HepG2 (cell line): ENCODE data around the gene TMEM121. TPM values are rescaled to one million over a fixed set of nuclear protein-coding genes. Genes with fewer than 3 reads are reported as not detected.

Source experiments
- ATAC-seq: fragments of 200-7000 bp; cut with Tn5 transposase; 3 replicates; pipeline ENCODE4 v1.9.1; 2020; ENCODE audit warnings: mild to moderate bottlenecking, moderate library complexity
- BruUV-seq: library from RNA; stranded (reverse); fragments of 400-500 nt; replicated peaks from 2 replicates; lab custom pipeline; 2021; lab: Mats Ljungman, UMichigan
- CTCF ChIA-PET: fragments of 300-600 bp; formaldehyde crosslinking; extraction: SDS; loops from one replicate; lab custom pipeline; 2021; ENCODE audit warnings: low total read pairs, inconsistent platforms, low intra/inter-chr PET ratio; lab: Yijun Ruan, JAX
- POLR2A ChIA-PET: fragments of 350-600 bp; sonication (Branson Sonifier 250); formaldehyde crosslinking; loops from one replicate; lab custom pipeline; 2020; ENCODE audit warnings: antibody characterized with exemption, inconsistent platforms; lab: Yijun Ruan, JAX
- DNase-seq: peaks from one replicate; pipeline ENCODE4 v3.0.0-alpha.2; 2015; ENCODE audit warnings: low spot score
- FAIRE-seq: peaks from 3 replicates; lab custom pipeline; 2011; peaks lifted over from hg19 to GRCh38; lab: Jason Lieb, UNC
- H2AFZ ChIP-seq: one replicate; pipeline ENCODE4 v1.6.1; 2011; ENCODE audit warnings: low read length, inconsistent platforms
- H3K27ac ChIP-seq: fragments of 300-600 bp; 3 replicates; pipeline ENCODE4 v1.8.0; 2011; ENCODE audit warnings: mixed run types, mild to moderate bottlenecking, mixed read lengths, low read length, inconsistent platforms; ENCODE audit not compliant: insufficient read depth; ENCODE audit errors: extremely low read length
- H3K27me3 ChIP-seq, 2 experiments: fragments of 200-600 bp in 1 of 2; 2 replicates in 1 of 2; 3 replicates in 1 of 2; pipeline versions ENCODE4 v1.6.0 to v1.8.0; 2011; ENCODE audit warnings: low read length in 2 of 2, mild to moderate bottlenecking in 2 of 2, moderate library complexity in 2 of 2, inconsistent platforms in 1 of 2; ENCODE audit not compliant: insufficient read depth in 2 of 2, control insufficient read depth in 1 of 2
- H3K36me3 ChIP-seq, 2 experiments: fragments of 200-600 bp in 1 of 2; replicated peaks in 1 of 2; 2 replicates in 1 of 2; 3 replicates in 1 of 2; pipeline versions ENCODE4 v1.5.1 to v1.8.0; 2011; ENCODE audit warnings: low read length in 2 of 2, inconsistent platforms in 1 of 2; ENCODE audit not compliant: insufficient read depth in 2 of 2, control insufficient read depth in 1 of 2
- H3K4me1 ChIP-seq: 2 replicates; pipeline ENCODE4 v1.5.1; 2012; ENCODE audit warnings: low read length, inconsistent platforms; ENCODE audit not compliant: insufficient read depth
- H3K4me2 ChIP-seq: 2 replicates; pipeline ENCODE4 v1.6.0; 2011; ENCODE audit warnings: low read depth, low read length, inconsistent platforms
- H3K4me3 ChIP-seq, 3 experiments: fragments of 200-600 bp in 1 of 3; sonication (generic), shearing (Covaris generic) in 1 of 3; replicated peaks in 1 of 3; 2 replicates each; pipeline ENCODE4 v1.5.1; 2011 to 2016; ENCODE audit warnings: low read length in 3 of 3, inconsistent platforms in 2 of 3, low read depth in 2 of 3, mild to moderate bottlenecking in 2 of 3, control low read depth in 1 of 3, mixed read lengths in 1 of 3; ENCODE audit not compliant: insufficient read depth in 1 of 3
- H3K79me2 ChIP-seq: one replicate; pipeline ENCODE4 v1.6.1; 2011; ENCODE audit warnings: low read length, inconsistent platforms; ENCODE audit not compliant: insufficient read depth
- H3K9ac ChIP-seq: 2 replicates; pipeline ENCODE4 v1.6.0; 2011; ENCODE audit warnings: mild to moderate bottlenecking, low read depth, low read length, inconsistent platforms; ENCODE audit not compliant: insufficient read depth
- H3K9me3 ChIP-seq: 2 replicates; pipeline ENCODE4 v1.5.1; 2012; ENCODE audit warnings: mild to moderate bottlenecking, low read length
- H4K20me1 ChIP-seq: 2 replicates; pipeline ENCODE4 v1.6.0; 2011; ENCODE audit warnings: inconsistent platforms, mild to moderate bottlenecking, low read length, moderate library complexity; ENCODE audit not compliant: insufficient read depth
- KDM2A ChIP-seq: sonication (generic); formaldehyde crosslinking; IDR thresholded peaks from 2 replicates; pipeline ENCODE4 v1.4.0; 2020; ENCODE audit warnings: low read depth, missing genetic modification reagents, borderline replicate concordance
- KMT2A ChIP-seq: sonication (generic); formaldehyde crosslinking; IDR thresholded peaks from 2 replicates; pipeline ENCODE4 v1.4.0; 2020; ENCODE audit warnings: missing genetic modification reagents
- NCOA1 ChIP-seq: sonication (generic); formaldehyde crosslinking; IDR thresholded peaks from 2 replicates; pipeline ENCODE4 v1.9.0; 2021; ENCODE audit warnings: missing genetic modification reagents
- NFKBIZ ChIP-seq: IDR thresholded peaks from 2 replicates; pipeline ENCODE4 v1.6.1; 2018; ENCODE audit warnings: missing genetic modification reagents, missing compliant biosample characterization
- RCOR2 ChIP-seq: IDR thresholded peaks from 2 replicates; pipeline ENCODE4 v1.6.1; 2016; ENCODE audit warnings: missing biosample characterization, missing genetic modification reagents
- TP53 ChIP-seq: sonication (generic); formaldehyde crosslinking; conservative IDR thresholded peaks from 2 replicates; pipeline ENCODE4 v1.4.0; 2020; ENCODE audit warnings: missing genetic modification reagents
- YY1 ChIP-seq: IDR thresholded peaks from 2 replicates; pipeline ENCODE4 v1.6.1; 2011; ENCODE audit warnings: low read length, low read depth, moderate library complexity, mild to moderate bottlenecking; ENCODE audit not compliant: insufficient read depth, insufficient replicate concordance
- ZNF251 ChIP-seq: sonication (generic); formaldehyde crosslinking; IDR thresholded peaks from 2 replicates; pipeline ENCODE4 v1.9.0; 2021; ENCODE audit warnings: mild to moderate bottlenecking, missing genetic modification reagents
- ZNF3 ChIP-seq: IDR thresholded peaks from 2 replicates; pipeline ENCODE4 v1.7.0; 2017; ENCODE audit warnings: inconsistent platforms
- ZNF501 ChIP-seq: sonication (generic); formaldehyde crosslinking; IDR thresholded peaks from 2 replicates; pipeline ENCODE4 v1.5.1; 2020; ENCODE audit warnings: mild to moderate bottlenecking, moderate library complexity, missing genetic modification reagents
- ZNF512 ChIP-seq: sonication (generic); formaldehyde crosslinking; IDR thresholded peaks from 2 replicates; pipeline ENCODE4 v1.4.0; 2020; ENCODE audit warnings: mild to moderate bottlenecking, missing genetic modification reagents
- ZNF562 ChIP-seq: sonication (generic); formaldehyde crosslinking; IDR thresholded peaks from 2 replicates; pipeline ENCODE4 v1.8.0; 2022; ENCODE audit warnings: missing genetic modification reagents, borderline replicate concordance
- ZNF576 ChIP-seq: sonication (generic); formaldehyde crosslinking; IDR thresholded peaks from 2 replicates; pipeline ENCODE4 v1.4.0; 2020; ENCODE audit warnings: mild to moderate bottlenecking, missing genetic modification reagents
- WGBS: methylation state at CpG from one replicate; pipeline ENCODE4 v1.1.6; 2017; ENCODE audit warnings: low lambda C conversion rate; 5-methylcytosine and 5-hydroxymethylcytosine counted together
- in situ Hi-C: cut with HindIII; loops from 2 replicates; pipeline ENCODE4 v1.10.0; 2017; ENCODE audit warnings: low pct_unique_long_range_greater_than_20kb; ENCODE audit not compliant: extremely low pct_ligation_motif_present
- intact Hi-C: fragments of 100-400 bp; cut with micrococcal nuclease; formaldehyde crosslinking; loops from one replicate; pipeline ENCODE4 v1.10.0; 2022; ENCODE audit not compliant: unreplicated experiment
- polyA plus RNA-seq, 8 experiments: library from polyadenylated mRNA; depleted of rRNA in 3 of 8; stranded (reverse) in 7 of 8; unstranded in 1 of 8; fragments of >200 nt; fragmentation: Illumina TruSeq in 4 of 8; extraction: Trizol in 4 of 8; gene quantifications; 2 replicates each; pipeline versions ENCODE4 v1.2.1 to v1.2.3, GENCODE V29; 2011 to 2016; ENCODE audit warnings: low read depth in 4 of 8, missing spikeins in 1 of 8, mixed read lengths in 1 of 8; ENCODE audit not compliant: insufficient read depth in 1 of 8
- total RNA-seq, 5 experiments: library from RNA; depleted of rRNA; stranded (reverse); fragments of >200 nt; fragmentation: Illumina TruSeq; extraction: Trizol; gene quantifications; 2 replicates each; pipeline ENCODE4 v1.2.3, GENCODE V29; 2016; ENCODE audit warnings: low read depth in 1 of 5

The TMEM121 gene
- total and polyA plus RNA-seq, 2 of the 13 experiments (the other 11 are each of a cell fraction or from before 2014, with no cell fraction given) = 6.6 to 19.0 TPM

- ChIA-PET CTCF (interaction anchor here (2.1 to 2.5 kb wide), 2 partner anchors 7 to 45 kb away, joined by 7 to 15 read pairs; partner anchors contain the start of gene TMEM121), POLR2A (interaction anchor here (2.2 to 2.4 kb wide), 2 partner anchors 7 to 17 kb away, joined by 8 to 10 read pairs; no protein-coding TSS in a partner anchor)
- no peaks in the 10 kb centered on the region for H4K20me1 ChIP-seq
- 64% methylated on average over 9 of the region's 18 CpGs for WGBS
- H3K27ac ChIP-seq = peak overlapping the region; percentile 32
- no peaks in the 10 kb centered on the region for H3K36me3 ChIP-seq
- ATAC-seq = no peak
- peaks cover 60% of the 10 kb centered on the region for H3K4me1 ChIP-seq
- H3K4me2 ChIP-seq = peak overlapping the region; percentile 100
- DNase-seq = no peak
- H2AFZ ChIP-seq = no peak overlapping the region
- no TSS peak for BruUV-seq
- peak overlapping the region in 1 of 3 experiments; percentile 82; a peak in 1 of 6 replicates for H3K4me3 ChIP-seq
- H3K79me2 ChIP-seq = no peaks in the 10 kb centered on the region
- in situ Hi-C loops (no loop called here), intact Hi-C loops (no loop called here)
- no peaks in the 10 kb centered on the region for H3K9me3 ChIP-seq
- peaks cover 2 to 32% of the 10 kb centered on the region in 2 experiments; a peak in 4 of 5 replicates for H3K27me3 ChIP-seq
- FAIRE-seq = no peak
- TF ChIP-seq NCOA1 (CRISPR knock-in tag) (no peak), RCOR2 (CRISPR knock-in tag) (no peak), KDM2A (CRISPR knock-in tag) (no peak; the same call in 1 of the 2 replicates), ZNF501 (CRISPR knock-in tag) (no peak), ZNF512 (CRISPR knock-in tag) (no peak), ZNF3 (no peak), TP53 (CRISPR knock-in tag) (no peak), ZNF251 (no peak), NFKBIZ (CRISPR knock-in tag) (no peak), ZNF562 (no peak), YY1 (no peak), ZNF576 (CRISPR knock-in tag) (no peak), KMT2A (CRISPR knock-in tag) (no peak)
- H3K9ac ChIP-seq = peak overlapping the region; percentile 99
Observed at GRCh38 chr14:105482486-105483110, 43.8 kb upstream of the TMEM121 start.
